Kidney glomerular epithelial cell (primary cell): Measurements from ENCODE around the gene PAX5.

Experiments
- DNase-seq: peaks from one replicate; lab custom pipeline; 2025; lab: John Stamatoyannopoulos, UW

PAX5 gene

GRCh38 chr9:36803961-36804360 is 230.1 kb downstream of the PAX5 start:
- DNase-seq, result no peak

DNA sequence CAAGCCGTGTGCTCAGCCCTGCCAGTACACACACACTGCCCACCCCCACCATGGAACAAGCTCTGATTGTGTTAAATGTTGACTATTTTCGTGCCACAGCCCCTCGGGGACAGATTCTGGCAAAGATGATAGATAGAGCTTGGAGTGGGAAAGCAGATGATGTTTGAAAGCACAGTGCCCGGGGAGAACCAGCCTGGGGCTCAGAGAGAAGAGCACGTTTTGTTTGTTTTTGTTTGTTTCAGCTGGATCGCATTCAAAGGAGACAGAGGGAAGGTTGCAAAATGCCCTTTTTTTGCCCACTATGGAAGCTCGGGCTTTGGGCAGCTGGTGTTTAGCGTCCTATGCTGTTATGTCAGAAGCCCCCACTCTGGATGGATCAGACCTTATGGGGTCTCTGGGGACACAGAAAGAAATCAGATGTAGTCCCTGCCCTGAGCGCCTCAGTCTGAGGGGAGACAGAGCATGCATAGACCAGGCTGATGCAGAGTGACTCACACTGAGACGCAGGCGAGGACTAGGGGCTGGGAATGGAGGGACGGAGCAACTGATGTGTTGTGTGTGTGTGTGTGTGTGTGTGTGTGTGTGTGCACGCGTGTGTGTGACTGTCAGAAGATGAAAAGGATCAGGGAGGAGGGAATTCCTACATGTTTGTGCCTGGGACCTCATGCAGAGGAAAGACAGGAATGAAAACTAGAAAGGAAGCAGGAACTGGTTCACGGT is 231.7 kb downstream of the PAX5 start:
- no peak for DNase-seq

- DNase-seq, result no peak
Observed at GRCh38 chr9:36800455-36800854, 233.6 kb downstream of the PAX5 start.

DNA sequence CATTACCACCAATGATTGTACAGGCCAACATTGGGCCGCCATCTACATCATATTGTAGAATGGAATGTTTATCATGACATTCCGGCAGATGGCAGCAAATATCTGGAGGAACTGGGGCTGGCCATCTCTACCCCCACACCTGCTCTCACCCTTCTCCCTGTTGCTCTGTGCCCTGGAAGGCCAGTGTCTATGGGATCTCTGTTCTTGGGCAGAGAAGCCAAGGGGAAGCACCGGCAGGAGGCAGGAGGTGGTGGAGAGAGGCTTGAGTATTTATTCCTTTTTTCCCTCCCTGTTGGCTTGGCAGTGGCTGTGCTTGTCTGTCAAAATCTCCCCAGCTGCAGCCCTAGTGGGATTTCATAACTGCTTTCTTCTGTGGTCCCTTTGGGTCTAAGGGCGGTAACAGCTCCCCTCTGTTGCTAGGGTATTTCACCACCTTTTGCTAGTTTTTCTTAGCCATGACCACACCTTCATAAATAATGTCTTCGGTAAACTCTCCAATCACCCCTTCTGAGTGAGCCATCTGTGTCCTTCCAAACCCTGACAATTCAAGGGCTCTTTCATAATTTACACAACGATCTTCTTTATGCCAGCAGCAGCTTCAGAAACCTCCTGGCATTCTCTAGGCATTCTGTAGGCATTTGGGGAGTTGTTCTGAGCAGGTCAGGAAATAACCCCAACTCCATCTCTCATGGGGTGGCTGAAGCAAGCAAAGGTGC is 235.6 kb downstream of the PAX5 start:
- no peak for DNase-seq

GRCh38 chr9:36797471-36798220 is 236.4 kb downstream of the PAX5 start:
- no peak for DNase-seq

DNA sequence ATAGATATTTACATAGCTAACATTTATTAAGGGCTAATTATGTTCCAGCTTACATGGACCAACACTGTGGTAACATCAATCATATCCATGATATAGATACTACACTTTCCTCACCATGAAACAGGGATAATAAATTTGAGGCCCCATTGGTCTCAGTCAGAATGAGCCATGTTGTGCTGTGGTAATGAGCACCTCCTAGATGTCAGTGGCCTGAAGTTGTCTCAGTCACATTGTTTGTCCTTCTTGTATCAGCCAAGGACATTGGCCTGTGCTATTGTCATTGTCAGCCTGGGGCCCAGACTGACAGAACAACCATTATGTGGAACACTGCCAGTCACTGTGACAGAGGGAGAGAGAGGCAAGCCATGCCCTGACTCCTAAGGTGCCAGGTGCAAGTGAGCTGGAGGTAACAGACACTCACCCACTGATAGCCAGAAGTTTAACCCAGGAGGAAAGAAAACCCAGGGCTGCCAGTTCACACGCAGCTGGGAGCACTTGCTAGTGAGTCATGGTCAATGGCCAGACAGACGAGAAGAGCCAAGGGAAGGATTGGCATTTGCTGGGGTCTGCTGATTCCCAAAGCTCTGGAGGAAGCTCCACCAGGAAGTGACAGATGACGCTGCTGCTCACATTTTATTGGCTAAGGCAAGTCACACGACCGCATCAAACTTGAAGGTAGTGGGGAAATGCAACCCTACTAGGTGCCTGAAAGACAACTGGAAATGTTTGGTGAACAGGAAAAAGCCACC is 237.2 kb downstream of the PAX5 start:
- no peak for DNase-seq

DNA sequence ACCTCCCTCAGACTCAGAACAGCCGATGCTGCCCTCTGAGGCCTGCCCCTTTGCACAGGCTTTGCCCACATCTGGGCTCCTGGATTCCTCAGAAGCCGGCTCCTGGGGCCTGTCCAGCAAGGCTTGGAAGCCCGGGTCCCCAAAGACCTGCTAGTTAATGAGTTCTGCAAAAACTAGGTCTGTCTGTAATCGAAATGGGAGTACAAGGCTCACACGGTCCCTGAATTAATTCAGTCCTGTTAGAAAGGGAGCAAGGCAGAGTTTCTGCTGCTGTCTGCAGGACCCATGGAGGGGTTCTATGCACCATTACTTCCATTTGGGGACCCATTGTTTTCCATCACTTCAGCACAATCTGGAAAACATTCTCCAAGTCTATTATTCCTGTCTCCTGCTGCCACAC is 239.6 kb downstream of the PAX5 start:
- no peak for DNase-seq

- DNase-seq, result no peak
Observed at GRCh38 chr9:36793277-36793676, 240.8 kb downstream of the PAX5 start.

GRCh38 chr9:36791222-36791950 is 242.7 kb downstream of the PAX5 start:
- DNase-seq, result no peak

GRCh38 chr9:36789886-36790285 is 244.2 kb downstream of the PAX5 start:
- DNase-seq, result no peak

- DNase-seq, result no peak
Observed at GRCh38 chr9:36788534-36788933, 245.5 kb downstream of the PAX5 start.

GRCh38 chr9:36787709-36788108 is 246.4 kb downstream of the PAX5 start:
- DNase-seq, result no peak
